ENCODE results near the gene SMYD3.
A peak's percentile ranks its signal among the peaks of the same experiment; 100 is the strongest.

The SMYD3 gene
- total RNA-seq = 1.8 to 8.9 (median 5.9) reads per million in 18 experiments

- peak; percentile 72 to 83 for DNase-seq
These were observed at the start of gene SMYD3 for GRCh38 chr1:246506674-246507481. TSS of gene SMYD3 (minus strand) at chr1:246507279.

GRCh38 chr1:246554201-246554600 lies 47.1 kb upstream of the SMYD3 start:
- DNase-seq = no peak

GRCh38 chr1:246552110-246552509 lies 45.0 kb upstream of the SMYD3 start:
- no peak for DNase-seq

GRCh38 chr1:246550402-246550801 lies 43.3 kb upstream of the SMYD3 start:
- DNase-seq = no peak

- DNase-seq = no peak
These were observed 42.6 kb upstream of the SMYD3 start for GRCh38 chr1:246549665-246550064.

GRCh38 chr1:246544001-246544400 lies 36.9 kb upstream of the SMYD3 start:
- no peak for DNase-seq

- no peak for DNase-seq
These were observed 33.8 kb upstream of the SMYD3 start for GRCh38 chr1:246540738-246541491.

- DNase-seq = no peak
These were observed 30.8 kb upstream of the SMYD3 start for GRCh38 chr1:246537887-246538286.

- no peak for DNase-seq
These were observed 30.4 kb upstream of the SMYD3 start for GRCh38 chr1:246537441-246537840.

GRCh38 chr1:246534114-246534513 lies 27.0 kb upstream of the SMYD3 start:
- no peak for DNase-seq

GRCh38 chr1:246533371-246533905 lies 26.4 kb upstream of the SMYD3 start:
- no peak for DNase-seq

GRCh38 chr1:246532519-246532918 lies 25.4 kb upstream of the SMYD3 start:
- DNase-seq = no peak

- no peak for DNase-seq
These were observed 23.4 kb upstream of the SMYD3 start for GRCh38 chr1:246530482-246530881.

GRCh38 chr1:246528933-246529731 lies 22.1 kb upstream of the SMYD3 start:
- no peak for DNase-seq

GRCh38 chr1:246527402-246528088 lies 20.5 kb upstream of the SMYD3 start:
- DNase-seq = no peak

- DNase-seq = no peak
These were observed 19.8 kb upstream of the SMYD3 start for GRCh38 chr1:246526915-246527314.

GRCh38 chr1:246526380-246526779 lies 19.3 kb upstream of the SMYD3 start:
- DNase-seq = no peak

- no peak for DNase-seq
These were observed 12.4 kb upstream of the SMYD3 start for GRCh38 chr1:246519514-246519913.

GRCh38 chr1:246518456-246519205 lies 11.6 kb upstream of the SMYD3 start:
- DNase-seq = no peak

- no peak for DNase-seq
These were observed 10.3 kb upstream of the SMYD3 start for GRCh38 chr1:246517391-246517790.

- DNase-seq = no peak
These were observed 9.0 kb upstream of the SMYD3 start for GRCh38 chr1:246516126-246516525.
